Thyroid gland (tissue), 4 donors: Measurements from ENCODE around the gene UBTD1.

Source experiments
- POLR2A ChIP-seq, 2 donors: fragments of 450-650 bp; IDR thresholded peaks; one replicate each; pipeline ENCODE4 v1.6.1; 2017; ENCODE audit warnings: antibody characterized with exemption in 2 of 2, mild to moderate bottlenecking in 2 of 2, moderate library complexity in 1 of 2
- TF ChIP-seq, protein P1 (sequence below), 6 experiments: fragments of 200-600 bp in 3 of 6; fragments of 450-650 bp in 3 of 6; sonication (generic) in 3 of 6; IDR thresholded peaks; one replicate each; pipeline ENCODE4 v1.5.1; 2016 to 2019; ENCODE audit warnings: antibody characterized with exemption in 6 of 6, mild to moderate bottlenecking in 2 of 6, inconsistent platforms in 1 of 6, moderate library complexity in 1 of 6

DNA sequence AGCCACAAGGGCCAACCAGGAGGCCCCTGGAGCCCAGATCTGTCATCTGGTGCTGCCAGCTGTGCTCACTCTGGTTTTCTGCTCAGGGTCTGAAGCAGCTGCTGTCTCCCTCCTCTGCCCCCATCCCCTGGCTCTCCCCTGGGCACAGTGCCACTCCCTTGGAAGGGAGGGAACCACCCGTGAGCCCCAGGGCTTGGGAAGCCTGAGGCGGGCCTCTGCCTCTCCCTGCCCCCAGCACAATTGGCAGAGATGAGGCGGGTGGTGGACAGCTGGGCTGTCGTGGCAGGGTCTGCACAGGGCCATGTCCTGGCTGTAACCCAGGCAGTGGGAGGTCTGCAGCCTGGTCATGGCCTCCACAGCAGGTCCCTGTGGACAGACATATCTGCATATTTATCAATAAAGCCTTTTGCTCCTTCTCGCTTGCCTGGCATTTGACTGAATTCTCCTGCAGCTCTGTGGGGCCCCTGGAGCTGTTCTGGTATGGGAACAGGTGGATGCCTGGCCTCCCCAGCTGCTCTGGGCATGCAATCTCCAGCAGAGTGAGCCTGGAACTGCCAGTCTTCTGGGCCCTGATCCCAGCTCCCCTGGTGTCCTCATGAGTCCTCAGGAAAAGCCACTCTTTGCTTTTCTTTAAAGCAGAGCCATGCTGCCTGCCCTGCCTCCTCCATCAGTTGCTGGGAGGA lies 72.2 kb downstream of the UBTD1 start:
- TF ChIP-seq, protein P1, sequence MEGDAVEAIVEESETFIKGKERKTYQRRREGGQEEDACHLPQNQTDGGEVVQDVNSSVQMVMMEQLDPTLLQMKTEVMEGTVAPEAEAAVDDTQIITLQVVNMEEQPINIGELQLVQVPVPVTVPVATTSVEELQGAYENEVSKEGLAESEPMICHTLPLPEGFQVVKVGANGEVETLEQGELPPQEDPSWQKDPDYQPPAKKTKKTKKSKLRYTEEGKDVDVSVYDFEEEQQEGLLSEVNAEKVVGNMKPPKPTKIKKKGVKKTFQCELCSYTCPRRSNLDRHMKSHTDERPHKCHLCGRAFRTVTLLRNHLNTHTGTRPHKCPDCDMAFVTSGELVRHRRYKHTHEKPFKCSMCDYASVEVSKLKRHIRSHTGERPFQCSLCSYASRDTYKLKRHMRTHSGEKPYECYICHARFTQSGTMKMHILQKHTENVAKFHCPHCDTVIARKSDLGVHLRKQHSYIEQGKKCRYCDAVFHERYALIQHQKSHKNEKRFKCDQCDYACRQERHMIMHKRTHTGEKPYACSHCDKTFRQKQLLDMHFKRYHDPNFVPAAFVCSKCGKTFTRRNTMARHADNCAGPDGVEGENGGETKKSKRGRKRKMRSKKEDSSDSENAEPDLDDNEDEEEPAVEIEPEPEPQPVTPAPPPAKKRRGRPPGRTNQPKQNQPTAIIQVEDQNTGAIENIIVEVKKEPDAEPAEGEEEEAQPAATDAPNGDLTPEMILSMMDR (IDR thresholded peaks at IDR 0.05) = no peak
- TF ChIP-seq POLR2A (IDR thresholded peaks at IDR 0.05) = no peak
